Ascending aorta (tissue), 2 donors: ENCODE measurements around the gene MIPEP. TPM values are rescaled to one million over a fixed set of nuclear protein-coding genes. Genes with fewer than 3 reads are reported as not detected.
A peak's percentile ranks its signal among the peaks of the same experiment; 100 is the strongest.

Experiments used
- DNase-seq, 2 donors: peaks; one replicate each; pipeline ENCODE4 v3.0.0-alpha.2; 2019; ENCODE audit warnings: low spot score in 2 of 2
- H3K27ac ChIP-seq, 2 donors: fragments of 200-600 bp; sonication (generic); one replicate each; pipeline ENCODE4 v1.5.1; 2016 to 2017; ENCODE audit warnings: mild to moderate bottlenecking in 1 of 2
- H3K27me3 ChIP-seq: fragments of 200-600 bp; sonication (generic); one replicate; pipeline ENCODE4 v1.5.1; 2017
- H3K36me3 ChIP-seq, 2 donors: fragments of 200-600 bp; sonication (generic); one replicate each; pipeline ENCODE4 v1.5.1; 2016
- H3K4me1 ChIP-seq, 2 donors: fragments of 200-600 bp; sonication (generic); one replicate each; pipeline ENCODE4 v1.5.1; 2016 to 2017; ENCODE audit warnings: mild to moderate bottlenecking in 1 of 2
- H3K4me3 ChIP-seq, 2 donors: fragments of 200-600 bp; sonication (generic); one replicate each; pipeline ENCODE4 v1.5.1; 2016 to 2017; ENCODE audit warnings: mild to moderate bottlenecking in 1 of 2
- H3K9me3 ChIP-seq, 2 donors: fragments of 200-600 bp; sonication (generic); one replicate each; pipeline ENCODE4 v1.5.1; 2016
- CTCF ChIP-seq, 3 experiments: fragments of 200-600 bp in 2 of 3; fragments of 450-650 bp in 1 of 3; sonication (generic) in 2 of 3; IDR thresholded peaks; one replicate each; pipeline ENCODE4 v1.5.1; 2016 to 2019; ENCODE audit warnings: antibody characterized with exemption in 3 of 3, mild to moderate bottlenecking in 1 of 3, moderate library complexity in 1 of 3
- intact Hi-C: fragments of 100-400 bp; cut with DNase I; formaldehyde crosslinking; loops from one replicate; pipeline ENCODE4 v1.15.1; 2023
- total RNA-seq: library from RNA; depleted of rRNA; stranded (reverse); fragments of >200 nt; gene quantifications from one replicate; pipeline ENCODE4 v1.1.0, GENCODE V29; 2016

The MIPEP gene
- 2.8 TPM for total RNA-seq

GRCh38 chr13:23888658-23889614 is at the start of gene MIPEP:
TSS of gene MIPEP (minus strand) at chr13:23889400. CDS start at chr13:23889320, 80 bp downstream.
- Histone ChIP-seq H3K4me3 (peak within 1 kb of the TSS; percentile 93 to 98), H3K27me3 (no peaks in the 10 kb centered on the region), H3K27ac (peak within 1 kb of the TSS; percentile 83 to 89), H3K4me1 (peaks cover 0 to 7% of the 10 kb centered on the region in 2 donors), H3K36me3 (peaks cover 7 to 8% of the 10 kb centered on the region in 2 donors), H3K9me3 (no peaks in the 10 kb centered on the region)
- peak; percentile 48 to 82 (median 77) for TF ChIP-seq CTCF (IDR thresholded peaks at IDR 0.05)
- DNase-seq = peak; percentile 58 to 94
- intact Hi-C loops = loop anchor here (2.0 to 5.0 kb wide), 2 partner anchors 422 to 514 kb away; no protein-coding TSS in a partner anchor

- no peak overlapping the region for H3K4me3 ChIP-seq
- no peaks in the 10 kb centered on the region for H3K27me3 ChIP-seq
- no peaks in the 10 kb centered on the region for H3K9me3 ChIP-seq
- intact Hi-C loops = no loop called here
- H3K36me3 ChIP-seq = no peaks in the 10 kb centered on the region
- no peak for TF ChIP-seq CTCF (IDR thresholded peaks at IDR 0.05)
- H3K4me1 ChIP-seq = no peaks in the 10 kb centered on the region
- no peak overlapping the region for H3K27ac ChIP-seq
- no peak for DNase-seq
Measured at GRCh38 chr13:23934520-23934919, 45.3 kb upstream of the MIPEP start.

GRCh38 chr13:23928985-23929384 is 39.8 kb upstream of the MIPEP start:
- no peaks in the 10 kb centered on the region for H3K4me1 ChIP-seq
- no peak overlapping the region for H3K27ac ChIP-seq
- H3K4me3 ChIP-seq = no peak overlapping the region
- no peaks in the 10 kb centered on the region for H3K36me3 ChIP-seq
- no peaks in the 10 kb centered on the region for H3K9me3 ChIP-seq
- TF ChIP-seq CTCF (IDR thresholded peaks at IDR 0.05) = no peak
- H3K27me3 ChIP-seq = no peaks in the 10 kb centered on the region
- intact Hi-C loops = no loop called here
- DNase-seq = no peak

GRCh38 chr13:23923031-23923430 is 33.8 kb upstream of the MIPEP start:
- no peaks in the 10 kb centered on the region for H3K36me3 ChIP-seq
- no peak overlapping the region for H3K27ac ChIP-seq
- intact Hi-C loops = loop anchor here (5.0 kb wide), 1 partner anchor 304 kb away; no protein-coding TSS in a partner anchor
- no peaks in the 10 kb centered on the region for H3K4me1 ChIP-seq
- no peaks in the 10 kb centered on the region for H3K27me3 ChIP-seq
- TF ChIP-seq CTCF (IDR thresholded peaks at IDR 0.05) = no peak
- DNase-seq = no peak
- no peak overlapping the region for H3K4me3 ChIP-seq
- no peaks in the 10 kb centered on the region for H3K9me3 ChIP-seq

- TF ChIP-seq CTCF (IDR thresholded peaks at IDR 0.05) = no peak
- intact Hi-C loops = loop anchor here (5.0 kb wide), 1 partner anchor 305 kb away; no protein-coding TSS in a partner anchor
- Histone ChIP-seq H3K4me1 (no peaks in the 10 kb centered on the region), H3K27ac (no peak overlapping the region), H3K4me3 (no peak overlapping the region), H3K36me3 (no peaks in the 10 kb centered on the region), H3K27me3 (no peaks in the 10 kb centered on the region), H3K9me3 (no peaks in the 10 kb centered on the region)
- DNase-seq = no peak
Measured at GRCh38 chr13:23922005-23922932, 33.1 kb upstream of the MIPEP start.
